NT2/D1 (cell line): Measurements from ENCODE around the gene PATL2.
"Not testable (repeated sequence)": the region's sequence is repeated elsewhere in the genome, so short reads cannot be mapped to it uniquely, and the experiment has no call there.

Experiments
- DNase-seq: peaks from one replicate; pipeline ENCODE4 v3.0.0-alpha.2; 2011; ENCODE audit warnings: low read depth, low spot score
- H3K27me3 ChIP-seq: 2 replicates; pipeline ENCODE4 v1.6.0; 2011; ENCODE audit warnings: mild to moderate bottlenecking; ENCODE audit not compliant: insufficient read length, insufficient read depth
- H3K36me3 ChIP-seq: 2 replicates; pipeline ENCODE4 v1.6.1; 2011; ENCODE audit warnings: mild to moderate bottlenecking, low read length, mixed read lengths; ENCODE audit not compliant: insufficient read depth, insufficient read length
- H3K4me1 ChIP-seq: 2 replicates; pipeline ENCODE4 v1.5.1; 2011; ENCODE audit not compliant: insufficient read depth, insufficient read length
- H3K4me3 ChIP-seq: 2 replicates; pipeline ENCODE4 v1.5.1; 2011; ENCODE audit warnings: low read depth; ENCODE audit not compliant: insufficient read length
- H3K9ac ChIP-seq: 2 replicates; pipeline ENCODE4 v1.6.0; 2011; ENCODE audit warnings: low read depth; ENCODE audit not compliant: insufficient read length
- H3K9me3 ChIP-seq: 2 replicates; pipeline ENCODE4 v1.5.1; 2011; ENCODE audit warnings: mild to moderate bottlenecking, low read length; ENCODE audit not compliant: insufficient read depth
- SUZ12 ChIP-seq: IDR thresholded peaks from 2 replicates; pipeline ENCODE4 v1.6.1; 2011; ENCODE audit not compliant: insufficient read length, insufficient read depth; ENCODE audit errors: extremely low read depth
- YY1 ChIP-seq: IDR thresholded peaks from 2 replicates; pipeline ENCODE4 v1.6.1; 2011; ENCODE audit not compliant: insufficient read length, insufficient read depth
- ZNF274 ChIP-seq: IDR thresholded peaks from 2 replicates; pipeline ENCODE4 v1.6.1; 2011; ENCODE audit warnings: mild to moderate bottlenecking, low read depth, low read length

PATL2 gene

DNA sequence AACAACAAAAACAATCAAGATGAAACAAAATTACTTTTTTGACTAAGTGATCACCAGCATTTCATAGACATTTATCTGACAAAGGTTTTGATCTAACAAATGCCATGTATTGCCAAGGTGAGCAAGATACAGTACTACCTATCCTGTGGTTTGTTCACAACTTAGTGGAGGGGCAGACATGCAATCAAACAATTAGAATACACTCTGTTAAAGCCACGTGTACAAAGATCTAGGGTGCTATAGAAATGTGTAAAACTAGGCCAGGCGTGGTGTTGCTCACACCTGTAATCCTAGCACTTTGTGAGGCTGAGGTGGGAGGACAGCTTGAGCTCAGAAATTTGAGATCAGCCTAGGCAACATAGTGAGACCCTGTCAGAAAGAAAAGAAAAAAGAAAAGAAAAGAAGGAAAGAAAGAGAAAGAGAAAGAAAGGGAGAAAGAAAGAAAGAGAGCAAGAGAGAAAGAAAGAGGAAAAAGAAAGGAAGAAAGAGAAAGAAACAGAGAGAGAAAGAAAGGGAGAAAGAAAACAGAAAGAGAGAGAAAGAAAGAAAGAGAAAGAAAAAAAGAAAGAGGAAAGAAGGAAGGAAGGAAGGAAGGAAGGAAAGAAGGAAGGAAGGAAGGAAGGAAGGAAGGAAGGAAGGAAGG lies 23.8 kb upstream of the PATL2 start:
- Histone ChIP-seq H3K36me3 (peaks cover 8% of the 10 kb centered on the region), H3K27me3 (peaks cover 2% of the 10 kb centered on the region), H3K9me3 (no peaks in the 10 kb centered on the region), H3K9ac (no peak overlapping the region), H3K4me1 (no peaks in the 10 kb centered on the region), H3K4me3 (no peak overlapping the region)
- no peak for TF ChIP-seq SUZ12
- TF ChIP-seq ZNF274, result no peak
- no peak for TF ChIP-seq YY1
- DNase-seq, result no peak

DNA sequence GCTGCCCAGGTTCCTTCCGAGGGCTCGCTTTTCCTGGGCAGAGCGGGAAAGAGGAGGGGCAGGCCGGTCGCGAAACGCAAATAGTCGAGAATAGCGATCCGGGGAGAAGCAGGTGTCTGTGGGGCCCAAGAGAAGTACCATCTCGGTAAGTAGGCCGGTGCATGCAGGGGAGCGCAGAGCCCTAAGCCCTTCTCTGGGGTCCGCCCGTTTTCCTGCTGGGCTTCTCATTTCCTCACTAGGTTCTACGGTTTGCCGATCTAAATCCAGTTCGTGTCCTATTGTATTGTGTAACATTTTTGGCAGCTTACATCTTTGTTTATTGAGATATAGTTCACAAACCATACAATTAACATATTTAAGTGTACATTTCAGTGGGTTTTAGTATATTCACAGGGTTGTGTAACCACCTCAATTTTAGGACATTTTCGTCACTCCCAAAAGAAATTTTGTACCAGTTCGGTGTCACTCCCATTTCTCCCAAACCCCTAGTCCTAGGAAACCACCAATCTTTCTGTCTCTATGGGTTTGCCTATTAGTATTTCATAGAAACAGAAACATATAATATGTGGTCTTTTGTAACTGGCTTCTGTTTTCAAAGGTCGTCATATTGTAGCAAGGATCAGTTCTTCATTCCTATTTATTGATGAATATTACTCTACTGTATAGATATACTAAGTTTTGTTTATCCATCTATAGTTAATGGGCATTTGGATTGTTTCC lies 18.4 kb upstream of the PATL2 start:
- TF ChIP-seq SUZ12 (no peak), ZNF274 (no peak), YY1 (no peak)
- no peak for DNase-seq
- H3K36me3 ChIP-seq, result peaks cover 8% of the 10 kb centered on the region
- H3K27me3 ChIP-seq, result peaks cover 12% of the 10 kb centered on the region
- peak overlapping the region; percentile 80 for H3K9ac ChIP-seq
- H3K4me3 ChIP-seq, result peak overlapping the region; percentile 91
- H3K9me3 ChIP-seq, result no peaks in the 10 kb centered on the region
- peaks cover 2% of the 10 kb centered on the region for H3K4me1 ChIP-seq

DNA sequence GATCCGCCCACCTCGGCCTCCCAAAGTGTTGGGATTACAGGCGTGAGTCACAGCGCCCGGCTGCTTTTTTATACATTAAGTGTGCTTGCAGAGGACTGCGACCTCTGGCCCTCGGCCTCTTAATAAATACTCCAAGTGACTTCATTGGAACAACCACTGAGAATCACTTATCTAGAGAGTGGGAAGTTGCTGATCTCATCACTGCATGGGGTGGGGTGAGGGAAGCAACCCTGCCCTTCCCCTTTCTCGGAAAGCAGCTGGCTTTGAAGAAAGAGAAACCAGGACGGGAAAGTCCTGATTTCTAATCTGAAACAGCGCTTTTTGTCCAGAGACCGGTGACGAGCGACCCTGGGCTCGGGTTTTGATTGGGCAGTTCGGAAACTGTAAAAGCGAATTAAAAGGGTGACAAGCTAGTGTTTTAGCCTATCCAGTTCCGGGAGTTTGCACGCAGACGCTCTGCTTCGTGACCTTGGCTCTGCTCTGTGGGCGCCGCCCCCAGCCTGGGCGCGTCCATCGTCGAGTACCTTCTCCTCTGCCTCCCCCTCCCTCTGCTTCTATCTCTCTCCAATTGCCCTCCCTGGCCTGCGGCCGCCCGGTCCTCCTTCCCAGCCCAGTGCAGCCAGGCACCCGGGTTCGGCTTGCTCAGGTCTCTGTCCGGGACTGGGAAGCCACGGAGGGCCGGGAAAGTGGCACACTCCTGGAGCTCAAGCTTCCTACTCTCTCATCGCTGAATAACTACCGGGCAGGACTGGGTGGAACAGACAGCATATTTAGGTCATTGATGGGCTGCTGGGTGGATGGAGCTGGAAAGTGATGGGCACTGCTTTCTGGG lies 17.7 kb upstream of the PATL2 start:
- H3K36me3 ChIP-seq, result peaks cover 8% of the 10 kb centered on the region
- H3K4me3 ChIP-seq, result peak overlapping the region; percentile 91
- H3K27me3 ChIP-seq, result peaks cover 12% of the 10 kb centered on the region
- no peak for TF ChIP-seq ZNF274
- H3K4me1 ChIP-seq, result peaks cover 2% of the 10 kb centered on the region
- DNase-seq, result peak; percentile 74
- peak overlapping the region; percentile 80 for H3K9ac ChIP-seq
- no peaks in the 10 kb centered on the region for H3K9me3 ChIP-seq

DNA sequence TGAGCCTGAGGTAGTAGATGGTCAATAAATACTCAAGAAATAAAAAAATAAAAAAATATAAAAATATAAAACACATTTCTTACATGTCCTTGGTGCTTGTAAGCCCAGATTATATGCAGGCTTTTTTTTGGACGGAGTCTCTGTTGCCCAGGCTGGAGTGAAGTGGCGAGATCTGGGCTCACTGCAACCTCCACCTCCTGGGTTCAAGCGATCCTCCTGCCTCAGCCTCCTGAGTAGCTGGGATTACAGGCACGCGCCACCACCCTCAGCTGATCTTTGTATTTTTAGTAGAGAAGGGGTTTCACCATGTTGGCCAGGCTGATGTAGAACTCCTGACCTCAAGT lies 17.1 kb upstream of the PATL2 start:
- H3K4me1 ChIP-seq, H3K9me3 ChIP-seq, DNase-seq, H3K9ac ChIP-seq, H3K36me3 ChIP-seq: not testable (repeated sequence)
- Histone ChIP-seq H3K27me3 (peaks cover 12% of the 10 kb centered on the region), H3K4me3 (peak overlapping the region; percentile 91)

DNA sequence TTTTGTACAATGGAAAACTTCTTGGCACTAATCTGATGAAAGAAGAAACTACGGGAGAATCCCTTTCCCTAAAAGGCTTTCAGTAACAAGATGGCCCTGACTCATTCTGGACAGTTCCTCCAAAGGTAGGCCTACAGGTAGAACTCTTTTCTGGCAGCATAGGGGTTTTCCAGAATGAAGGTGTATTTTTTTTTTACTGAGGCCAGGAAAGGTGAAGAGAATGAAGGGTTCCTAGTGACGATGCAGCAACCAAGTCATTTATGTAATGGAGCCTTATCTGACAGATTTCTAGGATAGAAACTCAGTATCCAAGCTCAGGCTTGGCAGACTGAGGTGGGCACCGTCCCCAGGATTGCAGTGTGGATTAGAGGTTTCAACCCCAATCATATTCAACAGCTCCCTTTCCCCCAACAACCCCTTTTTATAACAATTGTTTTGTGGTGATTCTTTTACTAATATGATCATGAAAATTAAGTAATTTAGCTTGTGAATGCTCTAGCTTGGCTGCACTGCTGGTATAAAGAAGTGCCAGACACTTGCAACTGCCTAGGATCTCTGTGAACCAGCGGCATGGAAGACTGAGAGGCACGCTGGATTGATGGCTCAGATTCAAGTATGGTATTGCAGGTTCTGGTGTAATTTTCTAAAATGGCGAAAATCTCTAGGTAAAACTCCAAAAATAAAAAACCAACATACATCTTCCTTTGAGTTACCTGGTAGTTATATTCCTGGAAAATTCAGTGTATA lies 16.5 kb upstream of the PATL2 start:
- H3K9me3 ChIP-seq, result no peaks in the 10 kb centered on the region
- H3K4me3 ChIP-seq, result no peak overlapping the region
- peaks cover 12% of the 10 kb centered on the region for H3K27me3 ChIP-seq
- H3K4me1 ChIP-seq, result peaks cover 2% of the 10 kb centered on the region
- H3K36me3 ChIP-seq, result peaks cover 8% of the 10 kb centered on the region
- TF ChIP-seq ZNF274 (no peak), SUZ12 (no peak), YY1 (no peak)
- DNase-seq, result no peak
- no peak overlapping the region for H3K9ac ChIP-seq

DNA sequence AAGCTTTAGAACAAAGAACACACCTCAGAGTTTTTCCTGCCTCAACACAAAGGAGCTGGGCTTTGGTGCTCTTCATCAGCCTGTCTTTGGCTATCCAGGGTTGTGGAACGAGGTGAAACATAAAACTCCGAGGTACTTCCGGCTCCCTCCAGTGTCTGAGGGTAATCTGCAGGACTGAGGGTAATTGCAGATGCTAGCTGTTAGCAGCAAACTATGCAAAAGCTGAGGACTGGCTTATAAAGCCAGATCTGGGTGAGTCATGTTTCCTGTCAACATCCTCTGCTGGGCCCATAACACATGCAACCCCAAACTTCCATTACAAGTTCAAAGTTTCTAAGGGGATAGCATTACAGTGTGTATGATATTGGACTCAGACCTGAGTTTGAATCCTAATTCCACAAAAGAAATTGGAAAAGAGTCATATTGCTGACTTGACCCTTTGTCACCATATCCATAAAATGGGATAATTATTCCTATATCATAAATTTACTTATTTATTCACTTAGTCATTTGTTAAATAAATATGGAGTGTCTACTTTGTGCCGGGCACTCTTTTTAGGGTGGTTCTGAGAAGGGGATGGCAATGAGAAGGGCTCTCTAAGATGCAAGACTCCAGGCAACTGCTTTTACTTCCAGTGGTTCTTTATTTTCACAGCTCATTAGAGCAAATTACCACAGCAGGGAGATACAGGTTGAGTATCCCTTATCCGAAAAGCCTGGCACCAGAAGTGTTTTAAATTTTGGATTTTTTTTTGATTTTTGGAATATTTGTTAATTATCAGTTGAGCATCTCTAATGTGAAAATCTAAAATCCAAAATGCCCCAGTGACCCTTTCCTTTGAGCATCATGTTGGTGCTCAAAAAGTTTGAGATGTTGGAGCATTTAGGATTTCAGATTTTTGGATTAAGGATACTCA lies 15.7 kb upstream of the PATL2 start:
- no peak for DNase-seq
- TF ChIP-seq YY1 (no peak), ZNF274 (no peak), SUZ12 (no peak)
- Histone ChIP-seq H3K27me3 (peaks cover 12% of the 10 kb centered on the region), H3K9ac (no peak overlapping the region), H3K4me3 (no peak overlapping the region), H3K4me1 (peaks cover 2% of the 10 kb centered on the region), H3K9me3 (no peaks in the 10 kb centered on the region), H3K36me3 (peaks cover 6% of the 10 kb centered on the region)

DNA sequence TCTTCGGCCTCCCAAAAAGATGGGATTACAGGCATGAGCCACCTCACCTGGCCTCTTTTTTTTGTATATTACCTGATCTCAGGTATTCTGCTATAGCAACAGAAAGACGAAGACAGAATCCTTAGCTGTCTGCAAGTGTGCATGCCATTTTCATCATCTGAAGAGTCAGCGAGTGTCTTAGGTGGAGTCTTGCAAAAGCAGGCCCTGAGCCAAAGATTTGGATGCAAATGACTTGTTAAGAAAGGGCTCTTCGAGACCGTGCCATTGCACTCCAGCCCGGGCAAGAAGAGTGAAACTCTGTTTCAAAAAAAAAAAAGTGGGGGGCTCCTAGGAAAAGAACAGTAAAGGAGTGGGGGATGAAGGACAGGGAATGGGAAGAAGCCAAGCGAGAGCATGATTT lies 15.0 kb upstream of the PATL2 start:
- no peak overlapping the region for H3K4me3 ChIP-seq
- DNase-seq, result no peak
- peaks cover 12% of the 10 kb centered on the region for H3K27me3 ChIP-seq
- H3K9ac ChIP-seq, result no peak overlapping the region
- H3K9me3 ChIP-seq, result no peaks in the 10 kb centered on the region
- TF ChIP-seq YY1 (no peak), ZNF274 (no peak), SUZ12 (no peak)
- no peaks in the 10 kb centered on the region for H3K36me3 ChIP-seq
- peaks cover 2% of the 10 kb centered on the region for H3K4me1 ChIP-seq
